Measurements from ENCODE around the gene FAM3A. TPM values are rescaled to one million over a fixed set of nuclear protein-coding genes. Genes with fewer than 3 reads are reported as not detected.

Gene FAM3A
- total RNA-seq, 1 experiment from 2014 or later, result 15.6 TPM

- DNase-seq (ENCODE audit: low read depth, low spot score), result peak; percentile 89
- ChIA-PET CTCF (interaction anchor here (2.4 kb wide), 1 partner anchor 117 kb away, joined by 6 read pairs; no protein-coding TSS in a partner anchor), POLR2A (interaction anchor here (0.7 to 1.8 kb wide), 9 partner anchors 9 to 119 kb away, joined by 3 to 12 read pairs (median 3); partner anchors contain the start of genes FAM3A, PLXNA3 and RPL10), RAD21 (ENCODE audit: low non-redundant PET in 1 of 2, low total read pairs in 2 of 2, uncharacterized antibody in 2 of 2, unreplicated experiment in 2 of 2) (no interaction called here)
- BruUV-seq (replicated peaks), result no TSS peak
- H4K20me1 ChIP-seq (ENCODE audit: insufficient read depth), result no peaks in the 10 kb centered on the region
- H3K79me2 ChIP-seq (ENCODE audit: insufficient read depth, low read length), result peaks cover 7% of the 10 kb centered on the region; the same call in 1 of the 2 replicates
- H3K36me3 ChIP-seq (ENCODE audit: control insufficient read depth in 1 of 2, insufficient read depth in 2 of 2, low read length in 2 of 2), result no peaks in the 10 kb centered on the region
- no peaks in the 10 kb centered on the region for H3K9me3 ChIP-seq (ENCODE audit: control insufficient read depth in 1 of 2, insufficient read depth in 1 of 2, low read depth in 1 of 2, low read length in 2 of 2)
- H3K4me3 ChIP-seq (replicated peaks in 1 of 2; ENCODE audit: low read depth in 1 of 2, low read length in 2 of 2), result peak within 1 kb of the TSS; percentile 61 to 68
- H3K4me2 ChIP-seq (ENCODE audit: low read length), result peak within 1 kb of the TSS; percentile 83
- peak within 1 kb of the TSS; percentile 74 for H3K9ac ChIP-seq (ENCODE audit: low read length)
- H3K27ac ChIP-seq (ENCODE audit: low read depth, low read length), result peak within 1 kb of the TSS; percentile 68
- ATAC-seq, result peak; percentile 86
- H2AFZ ChIP-seq (ENCODE audit: low read depth, low read length, poor library complexity, severe bottlenecking), result no peak within 1 kb of the TSS
- peaks cover 0 to 22% of the 10 kb centered on the region in 2 experiments; a peak in 1 of 4 replicates for H3K4me1 ChIP-seq (ENCODE audit: control insufficient read depth in 1 of 2, insufficient read depth in 2 of 2, low read length in 2 of 2)
- no peak for TF ChIP-seq REST (IDR thresholded peaks at IDR 0.05; ENCODE audit: low read depth)
- TF ChIP-seq POLR2AphosphoS5 (IDR thresholded peaks at IDR 0.05; ENCODE audit: low read depth, low read length), result peak; percentile 92
- TF ChIP-seq EGR1 (IDR thresholded peaks at IDR 0.05; ENCODE audit: low read depth), result no peak
- TF ChIP-seq ZFX (IDR thresholded peaks at IDR 0.05), result peak; percentile 68
- no peak for TF ChIP-seq ELF1 (IDR thresholded peaks at IDR 0.05; ENCODE audit: borderline replicate concordance, low read depth)
- TF ChIP-seq CEBPB (IDR thresholded peaks at IDR 0.05; ENCODE audit: low read depth), result no peak
- peak; percentile 67 for TF ChIP-seq POLR2A (IDR thresholded peaks at IDR 0.05; ENCODE audit: borderline replicate concordance, extremely low read depth, insufficient read depth, insufficient read length)
- H3K9me2 ChIP-seq (ENCODE audit: insufficient read depth), result no peaks in the 10 kb centered on the region
- intact Hi-C loops (cut with micrococcal nuclease), result no loop called here
- H3K27me3 ChIP-seq (ENCODE audit: insufficient read depth, low read length), result no peaks in the 10 kb centered on the region
Measured at GRCh38 chrX:154490414-154491083, 25.5 kb downstream of the FAM3A start, which contains the start of gene SLC10A3. Gene SLC10A3 (minus strand): TSS chrX:154490629. CDS start chrX:154488940, 1,689 bp downstream.
